HG03103 (cell line): ENCODE results near the gene PTPRB.

Experiments
- ATAC-seq: cut with Tn5 transposase; IDR thresholded peaks from one replicate; pipeline ENCODE4 v1.9.1; 2021; ENCODE audit warnings: low read depth; ENCODE audit not compliant: unreplicated experiment

PTPRB gene

DNA sequence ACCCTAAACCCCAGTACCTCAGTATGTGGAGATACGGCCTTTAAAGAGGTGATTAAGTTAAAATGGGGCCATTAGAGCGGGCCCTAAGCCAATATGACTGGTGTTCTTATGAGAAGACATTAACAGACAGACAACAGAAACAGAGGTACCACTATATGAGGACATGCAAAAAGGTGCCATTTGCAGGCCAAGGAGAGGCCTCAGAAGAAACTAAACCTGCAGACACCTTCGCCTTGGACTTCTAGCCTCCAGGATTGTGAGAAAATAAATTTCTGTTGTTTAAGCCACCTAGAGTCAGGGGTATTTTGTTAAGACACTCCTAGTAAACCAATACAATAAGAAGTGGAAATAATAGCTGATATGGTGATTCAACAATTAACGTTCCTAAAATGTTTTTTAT is 32.6 kb downstream of the PTPRB start:
- no peak for ATAC-seq

GRCh38 chr12:70603044-70603443 is 34.2 kb downstream of the PTPRB start:
- no peak for ATAC-seq

- ATAC-seq: no peak
Measured at GRCh38 chr12:70598467-70599193, 38.6 kb downstream of the PTPRB start.

- ATAC-seq: no peak
Measured at GRCh38 chr12:70592664-70593063, 44.6 kb downstream of the PTPRB start.

GRCh38 chr12:70590549-70591226 is 46.5 kb downstream of the PTPRB start:
- no peak for ATAC-seq

DNA sequence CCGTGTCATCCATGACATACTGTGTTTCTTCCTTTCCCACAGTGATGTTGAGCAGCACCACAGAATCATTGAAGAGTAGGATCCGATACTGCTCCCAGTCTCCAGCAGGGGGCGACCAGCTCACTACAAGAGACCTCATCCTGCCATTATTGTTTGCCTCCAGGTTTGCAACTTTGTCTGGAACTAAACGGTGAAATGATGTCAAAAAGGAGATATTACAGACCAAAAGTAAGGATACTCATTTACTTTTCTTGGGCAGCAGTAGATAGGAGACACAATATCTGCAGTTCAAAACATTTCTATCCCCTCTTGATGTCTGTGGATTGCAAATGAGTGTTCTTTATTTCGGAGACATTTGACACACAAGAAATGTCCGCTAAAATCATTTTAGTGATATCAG is 47.2 kb downstream of the PTPRB start:
- peak; percentile 95 for ATAC-seq

- no peak for ATAC-seq
Measured at GRCh38 chr12:70584332-70584731, 52.9 kb downstream of the PTPRB start.

- ATAC-seq: no peak
Measured at GRCh38 chr12:70583251-70583650, 54.0 kb downstream of the PTPRB start.

- peak; percentile 67 for ATAC-seq
Measured at GRCh38 chr12:70581208-70581607, 56.0 kb downstream of the PTPRB start.

DNA sequence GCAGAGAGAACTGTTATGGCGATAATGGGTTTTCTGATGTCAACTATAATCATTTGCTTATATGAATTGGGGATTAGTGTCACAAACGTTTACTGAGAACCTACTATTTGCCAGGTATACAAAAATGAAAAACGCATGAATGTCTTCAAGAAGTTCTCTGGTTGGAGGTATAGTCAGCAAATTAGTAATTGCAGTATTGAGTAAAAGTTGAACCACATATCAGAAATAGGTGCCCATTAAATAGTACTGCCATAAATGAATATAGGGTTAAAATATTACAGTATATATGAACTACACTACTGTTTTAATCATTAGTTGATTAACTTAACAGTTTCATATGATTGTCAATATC is 60.0 kb downstream of the PTPRB start:
- no peak for ATAC-seq

- ATAC-seq: peak; percentile 53
Measured at GRCh38 chr12:70576341-70577282, 60.6 kb downstream of the PTPRB start.

DNA sequence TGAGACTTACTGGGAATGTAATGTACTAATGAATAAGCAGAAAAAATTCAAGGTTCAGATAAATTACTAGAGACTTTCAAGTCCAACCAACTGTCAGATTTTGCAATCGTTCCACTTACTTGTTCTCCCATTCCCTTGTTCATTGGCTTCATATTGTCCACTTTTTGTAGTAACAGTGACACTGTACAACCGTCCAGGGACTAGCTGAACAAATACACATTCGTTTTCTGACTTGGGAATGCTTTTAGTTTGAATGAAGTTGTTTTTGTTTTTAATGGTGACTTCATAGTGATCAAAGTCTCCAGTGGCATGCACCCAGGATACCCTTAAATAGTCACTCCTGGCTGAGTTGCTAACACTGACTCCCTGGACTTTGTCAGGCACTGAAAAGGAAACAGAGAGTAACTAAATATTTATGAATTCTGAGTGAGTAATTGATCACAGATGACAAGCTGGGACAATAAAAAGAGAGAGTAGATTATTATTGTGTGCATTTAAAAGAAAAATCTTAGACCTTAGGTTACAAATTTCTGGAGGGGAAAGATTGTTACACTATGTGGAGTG is 65.4 kb downstream of the PTPRB start:
- no peak for ATAC-seq

GRCh38 chr12:70571029-70571428 is 66.2 kb downstream of the PTPRB start:
- no peak for ATAC-seq

DNA sequence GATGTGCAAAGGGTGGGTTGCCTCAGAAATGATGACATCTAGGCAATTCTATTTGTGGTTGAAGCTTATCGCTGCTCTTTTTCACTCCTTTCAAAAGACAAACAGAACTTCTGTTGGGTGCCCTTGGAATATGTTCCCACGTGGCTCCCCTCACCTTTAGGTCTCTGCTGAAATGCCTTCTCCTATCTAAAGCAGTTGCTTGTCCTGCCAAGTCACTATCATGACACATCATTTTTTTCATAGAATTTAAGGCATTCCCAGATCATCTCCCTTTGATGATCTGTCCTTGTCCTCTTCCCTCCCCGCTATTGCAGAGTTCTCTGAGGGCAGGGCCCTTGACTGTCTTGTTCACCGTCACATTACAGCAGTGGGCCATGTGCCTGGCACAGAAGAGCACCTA is 75.7 kb downstream of the PTPRB start:
- no peak for ATAC-seq

GRCh38 chr12:70560671-70561070 is 76.6 kb downstream of the PTPRB start:
- no peak for ATAC-seq

- ATAC-seq: no peak
Measured at GRCh38 chr12:70559390-70559789, 77.8 kb downstream of the PTPRB start.

- no peak for ATAC-seq
Measured at GRCh38 chr12:70557583-70558191, 79.5 kb downstream of the PTPRB start.

DNA sequence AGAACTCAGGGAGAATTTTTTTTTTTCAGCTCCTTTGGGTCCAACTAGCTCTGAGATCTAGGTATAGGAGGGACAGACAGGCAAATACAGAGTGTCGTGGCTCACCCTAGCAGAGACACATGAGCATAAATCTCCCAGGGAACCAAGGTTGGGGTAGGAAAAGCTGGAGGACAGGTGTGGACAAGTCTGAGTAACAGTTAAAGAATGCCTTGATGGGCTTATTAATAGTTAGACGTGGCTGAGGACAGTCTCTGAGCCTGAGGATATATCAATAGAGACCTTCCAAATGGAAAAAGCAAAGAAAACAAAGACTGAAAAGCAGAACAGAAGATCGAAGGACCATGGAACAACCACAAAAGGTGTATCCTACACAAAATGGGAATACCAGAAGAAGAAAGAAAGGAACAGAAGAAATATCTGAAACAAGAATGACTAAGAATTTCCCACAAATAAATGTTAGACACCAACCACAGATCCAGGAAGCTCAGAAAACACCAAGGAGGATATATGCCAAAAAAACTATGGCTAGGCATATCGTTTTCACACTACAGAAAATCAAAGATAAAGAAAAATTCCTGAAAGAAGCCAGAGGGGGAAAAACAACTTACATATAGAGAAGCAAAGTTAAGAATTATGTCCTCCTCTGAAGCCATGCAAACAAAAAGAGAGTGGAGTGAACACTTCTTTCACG is 80.9 kb downstream of the PTPRB start:
- no peak for ATAC-seq

- ATAC-seq: no peak
Measured at GRCh38 chr12:70555081-70555480, 82.1 kb downstream of the PTPRB start.

- ATAC-seq: no peak
Measured at GRCh38 chr12:70553391-70553859, 83.8 kb downstream of the PTPRB start.
